Urinary bladder (tissue), 4 donors: ENCODE results near the gene RNASE13. TPM values are rescaled to one million over a fixed set of nuclear protein-coding genes. Genes with fewer than 3 reads are reported as not detected.

ENCODE experiments used
- DNase-seq: peaks from one replicate; pipeline ENCODE4 v3.0.0-alpha.2; 2015; ENCODE audit errors: extremely low spot score
- H3K27ac ChIP-seq: one replicate; pipeline ENCODE4 v1.5.1; 2013; ENCODE audit warnings: low read depth, mild to moderate bottlenecking, moderate library complexity
- H3K36me3 ChIP-seq: one replicate; pipeline ENCODE4 v1.6.1; 2013; ENCODE audit warnings: mild to moderate bottlenecking, moderate library complexity; ENCODE audit not compliant: insufficient read depth
- H3K4me1 ChIP-seq: one replicate; pipeline ENCODE4 v1.6.1; 2013; ENCODE audit warnings: mild to moderate bottlenecking, moderate library complexity; ENCODE audit not compliant: insufficient read depth
- H3K4me3 ChIP-seq: one replicate; pipeline ENCODE4 v1.5.1; 2013; ENCODE audit warnings: low read depth, low read length
- WGBS: extraction: QIAGEN DNeasy Blood & Tissue Kit; methylation state at CpG from one replicate; pipeline ENCODE4 v1.1.7; 2013; 5-methylcytosine and 5-hydroxymethylcytosine counted together
- polyA plus RNA-seq: library from polyadenylated mRNA; stranded (reverse); fragments of 200-250 nt; gene quantifications from one replicate; pipeline ENCODE4 v1.2.3, GENCODE V29; 2013
- total RNA-seq: library from RNA; depleted of rRNA; stranded (reverse); fragments of >200 nt; gene quantifications from one replicate; pipeline ENCODE4 v1.2.3, GENCODE V29; 2014
- donor health status: healthy with polysubstance abuse.
- donor health status: healthy.

Gene RNASE13
- total and polyA plus RNA-seq, 2 donors = not detected

- H3K4me1 ChIP-seq = no peaks in the 10 kb centered on the region
- peak; percentile 86 for DNase-seq
- H3K27ac ChIP-seq = peak overlapping the region; percentile 73
- peaks cover 2% of the 10 kb centered on the region for H3K36me3 ChIP-seq
- H3K4me3 ChIP-seq = peak overlapping the region; percentile 62
- under 1% methylated on average over 37 of the region's 37 CpGs for WGBS
These were observed 36.8 kb upstream of the RNASE13 start for GRCh38 chr14:21071225-21072030.

DNA sequence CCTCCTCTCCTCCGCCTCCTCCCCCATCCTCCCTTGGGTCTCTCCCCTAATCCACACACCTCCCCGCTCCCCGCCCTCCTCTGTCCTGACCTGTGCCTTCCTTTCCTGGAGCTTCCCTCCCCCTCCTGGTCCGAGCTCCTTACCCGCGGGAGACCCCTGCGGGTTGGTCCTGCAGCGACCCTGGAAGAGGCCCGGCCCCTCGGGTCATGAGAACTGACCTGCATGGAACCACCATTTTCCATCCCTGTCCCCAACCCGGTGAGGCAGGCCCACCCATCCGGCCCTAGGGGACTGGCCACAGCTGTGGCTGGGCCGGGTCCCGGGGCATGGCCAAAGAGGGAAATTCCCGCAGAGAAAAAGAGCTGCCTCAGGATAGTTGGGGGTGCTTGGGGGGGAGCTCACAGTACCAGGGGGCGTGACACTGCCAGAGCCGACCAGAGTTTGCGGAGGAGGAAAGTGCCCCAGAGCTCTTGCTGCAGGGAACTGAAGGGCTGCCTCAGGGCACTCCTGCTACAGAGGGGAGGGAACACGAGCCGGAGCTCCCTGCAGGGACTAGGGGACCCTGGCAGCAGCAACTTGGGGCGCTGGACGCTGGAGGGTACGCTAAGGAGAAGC is 36.1 kb upstream of the RNASE13 start:
- Histone ChIP-seq H3K4me1 (no peaks in the 10 kb centered on the region), H3K4me3 (peak overlapping the region; percentile 62), H3K36me3 (peaks cover 2% of the 10 kb centered on the region), H3K27ac (peak overlapping the region; percentile 89)
- WGBS = under 1% methylated on average over 23 of the region's 23 CpGs
- DNase-seq = no peak

GRCh38 chr14:21070083-21070609 is 35.5 kb upstream of the RNASE13 start, which contains the start of gene ARHGEF40:
ARHGEF40 (plus strand) TSS chr14:21070304; CDS start chr14:21070397, 93 bp downstream.
- DNase-seq = no peak
- Histone ChIP-seq H3K4me1 (no peaks in the 10 kb centered on the region), H3K27ac (peak within 1 kb of the TSS; percentile 89), H3K36me3 (peaks cover 2% of the 10 kb centered on the region), H3K4me3 (peak within 1 kb of the TSS; percentile 62)
- WGBS = under 1% methylated on average over 63 of the region's 63 CpGs

DNA sequence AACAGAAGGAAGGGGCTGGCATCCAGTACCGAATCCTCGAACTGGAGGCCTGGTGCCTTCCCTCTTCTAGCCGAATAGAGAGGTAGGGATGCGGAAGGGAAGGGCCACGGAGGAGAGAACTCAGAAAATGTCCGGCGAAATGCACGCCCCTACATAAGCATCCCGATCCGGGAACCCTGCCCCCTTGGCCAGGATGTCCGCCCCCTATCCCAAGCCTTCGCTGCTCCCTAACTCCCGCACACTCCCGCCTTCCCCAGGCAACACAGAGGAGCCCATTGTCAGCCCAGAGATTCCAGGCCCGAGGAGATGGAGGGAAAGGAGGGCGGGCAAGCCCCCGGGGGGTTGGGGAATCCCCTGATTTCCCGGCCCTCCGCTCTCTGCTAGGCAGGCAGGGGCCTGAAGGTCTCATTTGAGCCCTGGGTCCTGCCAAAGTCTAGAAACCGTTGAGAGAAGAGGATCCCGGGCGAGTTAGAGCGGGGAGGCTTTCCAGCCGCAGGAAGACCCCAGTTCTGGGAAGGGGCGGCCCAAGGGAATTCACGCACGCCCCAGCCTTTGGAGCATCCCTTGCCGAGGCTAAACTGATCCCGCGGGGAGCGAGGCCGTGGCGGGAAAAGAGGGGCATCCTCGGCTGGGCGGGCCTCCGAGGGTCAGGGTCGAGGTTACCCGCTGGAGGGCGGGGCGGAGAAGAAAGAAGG is 34.9 kb upstream of the RNASE13 start:
- Histone ChIP-seq H3K36me3 (peaks cover 2% of the 10 kb centered on the region), H3K4me1 (no peaks in the 10 kb centered on the region), H3K4me3 (peak overlapping the region; percentile 62), H3K27ac (peak overlapping the region; percentile 31)
- peak; percentile 40 for DNase-seq
- under 1% methylated on average over 40 of the region's 40 CpGs for WGBS

DNA sequence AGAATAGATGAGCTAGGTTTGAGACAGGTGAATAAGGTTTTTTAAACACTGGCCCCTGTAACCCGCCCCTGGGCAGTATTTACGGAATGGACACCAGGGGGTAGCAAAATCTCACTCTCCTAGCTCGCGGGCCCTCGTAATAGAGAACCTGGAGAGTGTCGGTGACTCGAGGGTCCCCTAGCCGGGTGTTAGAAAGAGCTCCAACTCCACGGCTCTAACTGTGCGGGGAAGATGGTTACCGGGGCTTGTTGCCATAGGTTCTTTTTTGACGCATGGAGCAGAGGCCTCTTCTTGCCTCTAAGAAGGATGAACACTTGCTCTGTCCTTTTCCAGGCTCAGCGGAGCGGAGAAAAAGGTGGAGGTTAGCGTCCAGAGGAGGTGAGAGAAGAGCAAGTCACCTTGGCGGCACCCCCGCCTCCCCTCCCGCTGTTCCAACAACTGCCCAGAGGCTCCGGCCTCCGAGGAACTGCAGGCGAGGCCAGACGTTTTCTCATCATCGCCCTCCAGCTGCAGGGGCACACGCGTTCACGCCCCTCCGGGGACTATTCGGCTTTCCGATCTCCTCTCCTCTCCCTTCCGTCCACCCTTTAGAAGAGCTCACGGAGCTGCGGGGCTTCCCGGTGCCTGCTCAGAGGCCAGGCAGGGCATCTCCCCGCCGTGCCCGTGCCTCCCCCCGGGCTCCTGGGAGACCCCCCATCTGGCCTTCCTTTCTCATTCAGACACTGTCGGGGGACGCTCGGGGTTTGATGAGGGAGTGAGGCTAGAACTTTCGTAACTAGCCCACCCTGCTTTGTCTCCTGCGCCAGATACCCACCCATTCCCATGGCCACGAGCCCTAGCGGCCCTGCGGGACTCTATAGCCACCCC is 34.1 kb upstream of the RNASE13 start:
- peak; percentile 67 for DNase-seq
- H3K4me1 ChIP-seq = no peaks in the 10 kb centered on the region
- WGBS = 4% methylated on average over 45 of the region's 45 CpGs
- H3K27ac ChIP-seq = no peak overlapping the region
- no peaks in the 10 kb centered on the region for H3K36me3 ChIP-seq
- H3K4me3 ChIP-seq = peak overlapping the region; percentile 62

DNA sequence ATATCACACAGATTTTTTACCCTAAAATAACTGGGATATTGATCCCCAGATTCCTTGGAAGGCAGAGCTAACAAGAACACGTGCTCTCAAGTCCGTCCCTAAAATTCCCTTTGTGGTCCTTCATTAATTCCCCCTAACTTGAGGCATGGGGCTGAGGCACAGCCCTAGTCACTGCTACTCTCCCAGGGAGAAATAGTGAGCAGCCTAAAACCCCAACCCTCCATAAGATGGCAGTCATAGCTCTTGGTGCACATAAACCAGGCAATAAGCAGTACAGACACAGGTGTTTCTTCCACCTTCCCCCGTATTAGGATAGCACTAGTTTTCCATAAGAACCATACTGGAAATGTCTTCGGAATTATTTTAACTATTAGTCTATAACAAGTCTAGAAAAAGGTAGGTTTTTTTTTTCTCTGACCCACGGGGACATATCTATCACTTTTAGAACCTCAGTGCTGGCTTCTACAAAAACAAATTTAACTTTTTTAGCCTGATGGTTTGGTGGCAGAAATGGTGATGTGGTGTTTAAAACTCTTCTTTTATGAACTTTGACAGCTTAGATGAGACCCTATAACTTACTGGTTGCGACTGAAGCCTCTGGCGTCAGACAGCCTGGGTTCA is 32.4 kb upstream of the RNASE13 start:
- no peaks in the 10 kb centered on the region for H3K4me1 ChIP-seq
- H3K36me3 ChIP-seq = no peaks in the 10 kb centered on the region
- DNase-seq = no peak
- no peak overlapping the region for H3K4me3 ChIP-seq
- H3K27ac ChIP-seq = no peak overlapping the region
- 83% methylated on average over 7 of the region's 7 CpGs for WGBS

DNA sequence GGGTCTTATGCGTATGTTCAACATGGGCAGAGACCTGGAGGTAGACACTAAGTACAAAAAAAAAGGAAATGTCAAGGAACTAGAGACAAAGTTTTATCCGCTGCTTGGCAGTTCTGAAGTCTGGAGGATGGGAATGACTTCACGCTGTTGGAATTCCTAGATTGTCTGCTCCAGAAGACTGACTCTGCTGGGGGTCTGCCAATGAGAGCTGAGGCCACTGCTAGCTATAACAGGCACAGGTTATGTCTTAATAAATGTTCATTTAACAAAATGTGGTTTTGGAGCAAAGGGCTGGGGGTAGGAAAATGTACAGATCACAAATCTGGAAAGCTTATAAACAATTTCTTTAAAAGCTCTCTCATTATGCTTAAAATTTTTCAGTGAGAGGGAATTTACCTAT is 28.9 kb upstream of the RNASE13 start:
- DNase-seq = no peak
- Histone ChIP-seq H3K27ac (no peak overlapping the region), H3K4me3 (no peak overlapping the region), H3K36me3 (no peaks in the 10 kb centered on the region), H3K4me1 (no peaks in the 10 kb centered on the region)
- WGBS = 33% methylated on average over 3 of the region's 3 CpGs

DNA sequence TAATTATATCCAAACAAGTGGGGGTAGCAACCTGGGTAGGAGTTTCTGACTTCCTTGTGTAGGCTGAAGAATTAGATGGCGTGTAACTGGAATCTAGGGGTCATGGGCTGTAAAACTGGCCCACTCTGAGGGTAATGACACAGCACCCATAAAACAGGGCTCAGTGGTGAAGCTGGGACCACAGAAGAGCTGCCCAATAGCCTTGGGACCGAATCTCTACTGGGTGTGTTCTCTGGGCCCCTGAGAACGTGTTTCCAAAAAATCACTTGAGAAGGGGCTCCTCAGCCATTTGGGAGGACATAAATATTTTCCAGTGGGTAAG is 26.7 kb upstream of the RNASE13 start:
- DNase-seq = no peak
- H3K27ac ChIP-seq = no peak overlapping the region
- no peak overlapping the region for H3K4me3 ChIP-seq
- H3K4me1 ChIP-seq = no peaks in the 10 kb centered on the region
- WGBS = 76% methylated on average over 3 of the region's 3 CpGs
- no peaks in the 10 kb centered on the region for H3K36me3 ChIP-seq

DNA sequence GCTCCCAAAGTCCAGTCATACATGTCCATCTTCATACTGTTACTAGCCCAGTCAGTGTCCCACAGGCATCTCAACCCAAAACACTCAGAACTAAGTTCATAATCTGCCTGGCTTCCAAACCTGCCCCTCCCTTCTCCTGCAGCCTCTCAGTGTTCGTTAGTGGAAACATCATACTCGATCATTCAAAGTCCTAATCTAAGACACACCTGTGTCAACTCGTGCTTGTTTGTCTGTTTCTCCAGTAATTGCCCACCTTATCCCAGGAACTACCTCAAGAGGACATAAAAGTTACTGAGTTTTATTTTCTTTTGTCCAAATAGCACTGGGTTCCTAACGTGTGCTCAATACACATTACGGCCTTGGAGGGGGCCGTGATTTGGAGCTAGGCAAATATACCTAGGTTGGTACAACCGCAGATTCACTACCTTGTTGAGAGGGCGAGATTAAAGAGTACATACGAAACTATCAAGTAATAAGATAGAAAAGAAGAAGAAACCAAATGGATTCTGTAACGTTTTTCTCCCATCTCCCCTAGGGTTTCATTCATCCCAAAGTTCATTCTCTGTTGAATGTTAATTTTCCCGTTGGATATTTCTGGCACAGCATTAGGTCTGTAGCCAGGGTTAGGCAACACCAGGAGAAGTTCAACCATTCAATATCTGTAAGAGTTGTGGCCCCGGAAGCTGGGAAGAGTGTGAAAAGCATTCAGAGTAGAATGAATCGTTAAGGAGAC is 26.2 kb upstream of the RNASE13 start:
- no peak overlapping the region for H3K27ac ChIP-seq
- H3K4me3 ChIP-seq = no peak overlapping the region
- 74% methylated on average over 13 of the region's 13 CpGs for WGBS

DNA sequence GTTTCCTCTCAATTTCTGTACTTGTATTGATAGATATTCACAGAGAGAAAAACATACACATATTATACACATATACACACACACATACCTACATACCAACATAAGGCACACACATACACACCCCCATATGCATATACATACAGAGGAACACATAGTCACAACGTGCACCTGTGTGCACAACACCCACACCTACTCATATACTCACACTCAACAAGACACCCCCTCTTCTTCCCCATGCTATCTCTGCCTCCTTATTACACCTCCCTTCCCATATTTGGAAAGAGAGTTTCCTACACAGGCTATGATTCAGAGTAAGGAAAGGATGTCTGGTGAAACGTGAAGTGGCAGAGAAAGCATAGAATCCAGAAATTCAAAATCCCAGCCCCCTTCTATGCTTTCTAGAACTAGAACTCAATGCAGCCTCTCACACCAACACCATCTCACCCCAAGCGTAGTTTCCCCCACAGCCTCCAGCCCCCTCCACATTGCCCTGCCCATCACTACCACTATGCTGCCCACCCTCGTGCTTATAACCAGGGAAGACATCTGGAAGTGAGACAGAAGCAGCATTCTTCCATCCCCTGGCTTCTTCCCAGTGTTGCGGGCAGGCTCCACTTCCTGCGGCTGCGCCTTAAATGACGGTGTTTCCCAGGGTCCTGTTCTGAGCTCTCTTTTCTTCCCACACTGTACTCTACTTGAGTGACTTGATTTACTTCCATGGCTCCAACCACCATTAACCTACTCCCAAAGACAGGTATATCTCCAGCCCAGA is 25.4 kb upstream of the RNASE13 start:
- no peak for DNase-seq
- Histone ChIP-seq H3K4me1 (no peaks in the 10 kb centered on the region), H3K27ac (no peak overlapping the region), H3K4me3 (no peak overlapping the region), H3K36me3 (no peaks in the 10 kb centered on the region)
- WGBS = 70% methylated on average over 8 of the region's 8 CpGs

More for the DNA sequence above, 26.2 kb upstream of the RNASE13 start:
- H3K4me1 ChIP-seq = no peaks in the 10 kb centered on the region
- H3K36me3 ChIP-seq = no peaks in the 10 kb centered on the region
- DNase-seq = no peak

DNA sequence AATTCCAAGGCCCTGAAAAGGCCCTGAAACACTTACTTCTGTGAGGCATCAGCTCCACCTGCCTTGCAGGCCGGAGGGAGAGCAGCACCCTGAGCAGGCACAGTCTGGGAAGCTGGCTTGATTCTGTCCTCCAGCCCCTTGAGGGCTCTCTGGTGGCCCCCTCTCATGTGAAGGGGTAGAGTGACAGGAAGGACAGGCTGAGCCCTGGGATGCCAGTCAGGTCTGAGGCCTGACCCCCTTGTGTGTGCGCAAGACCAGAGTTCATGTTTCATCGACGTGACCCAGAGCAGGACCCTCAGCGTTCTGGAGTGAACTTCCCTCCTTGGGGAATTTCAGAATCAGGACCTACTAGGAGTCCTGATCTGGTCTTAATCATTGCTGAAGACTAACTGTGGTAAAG is 24.3 kb upstream of the RNASE13 start:
- 87% methylated on average over 5 of the region's 5 CpGs for WGBS
- no peak overlapping the region for H3K27ac ChIP-seq
- DNase-seq = no peak
- no peak overlapping the region for H3K4me3 ChIP-seq
- no peaks in the 10 kb centered on the region for H3K36me3 ChIP-seq
- H3K4me1 ChIP-seq = no peaks in the 10 kb centered on the region
